GM21447 (cell line): ENCODE data around the gene MYT1.

Source experiments
- ATAC-seq: cut with Tn5 transposase; IDR thresholded peaks from one replicate; pipeline ENCODE4 v1.9.1; 2021; ENCODE audit not compliant: unreplicated experiment

Gene MYT1

DNA sequence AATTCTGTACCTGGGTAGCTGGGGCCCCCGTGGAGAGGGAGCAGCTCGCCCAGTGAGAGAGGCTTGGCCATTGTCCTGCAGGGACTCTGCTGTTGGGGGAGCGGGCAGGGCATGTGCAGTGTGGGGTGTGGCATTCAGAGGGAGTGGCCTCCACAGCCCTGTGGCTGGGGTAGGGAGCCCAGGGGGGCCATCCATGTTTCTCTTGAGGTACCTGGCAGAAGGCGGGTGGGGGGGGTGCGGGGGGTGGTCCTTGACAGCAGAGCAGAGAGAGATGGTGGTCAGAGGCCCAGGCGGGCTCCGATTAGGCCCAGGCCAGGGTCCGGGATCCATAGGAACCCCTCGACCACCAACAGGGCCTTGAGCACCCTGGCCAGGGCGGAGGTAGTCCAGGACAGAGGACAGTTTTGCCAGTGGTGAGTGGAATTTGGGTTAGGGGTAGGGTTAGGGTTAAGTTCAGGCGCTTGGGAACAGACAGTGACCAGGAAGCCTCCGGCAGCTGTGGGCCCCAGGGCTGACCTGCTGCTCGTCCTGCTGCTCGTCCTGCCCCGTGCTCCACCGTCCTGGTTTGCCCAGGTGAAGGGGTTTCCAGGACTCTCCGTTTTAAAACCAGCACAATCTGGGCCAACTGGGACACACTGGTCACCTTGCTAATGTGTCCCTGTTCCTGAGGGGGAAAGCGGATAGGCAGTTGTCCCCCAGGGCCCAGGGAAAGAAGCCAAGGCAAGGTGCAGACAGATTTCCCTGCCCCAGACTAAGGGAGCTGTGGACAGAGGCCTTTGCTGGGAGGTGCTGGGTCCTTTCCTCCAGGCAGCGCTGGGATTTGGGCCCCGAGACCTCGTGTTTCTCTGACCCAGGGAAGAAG lies 24.8 kb upstream of the MYT1 start:
- no peak for ATAC-seq

DNA sequence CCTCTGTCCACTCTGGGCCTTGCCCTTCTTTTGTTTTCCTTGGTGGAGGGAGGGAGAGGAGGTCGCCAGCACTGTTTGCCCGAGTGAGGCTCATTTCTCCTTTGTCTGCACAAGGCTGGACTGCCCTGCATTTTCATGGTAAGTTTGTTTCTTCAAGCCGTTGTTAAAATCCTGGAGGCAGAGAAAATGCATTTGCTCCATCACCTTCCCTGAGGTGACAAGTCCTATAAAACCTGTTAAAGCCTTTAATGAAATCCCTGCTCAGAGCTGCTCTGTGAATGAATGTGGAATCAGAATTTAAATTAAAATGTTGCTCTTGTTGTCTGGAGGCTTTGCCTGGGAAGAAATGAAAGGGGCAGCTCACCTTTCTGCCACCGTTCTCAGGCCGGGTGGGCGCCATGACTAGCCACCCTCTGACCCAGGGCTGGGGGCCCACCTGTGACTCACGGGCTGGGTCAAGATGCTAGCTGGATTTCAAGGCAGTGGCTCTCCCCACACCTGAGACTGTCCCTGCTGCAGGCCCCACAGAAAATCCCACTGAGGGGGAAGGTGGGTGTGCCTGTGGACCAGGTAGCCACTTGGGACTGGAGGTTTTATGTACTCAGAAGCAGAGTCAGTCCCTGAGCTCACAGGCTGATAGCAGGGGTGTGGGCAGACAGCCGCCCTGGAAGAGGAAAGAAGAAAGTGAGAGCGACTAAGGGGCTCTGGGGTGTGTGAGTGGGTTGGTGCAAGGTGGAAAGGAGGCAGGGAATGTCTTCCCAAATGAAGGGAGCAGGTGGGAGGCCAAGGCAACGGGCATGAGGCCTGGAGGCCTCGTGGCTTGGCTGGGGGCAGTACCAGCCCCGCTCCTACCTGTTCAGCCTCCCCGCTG lies 24.0 kb upstream of the MYT1 start:
- ATAC-seq, result no peak

DNA sequence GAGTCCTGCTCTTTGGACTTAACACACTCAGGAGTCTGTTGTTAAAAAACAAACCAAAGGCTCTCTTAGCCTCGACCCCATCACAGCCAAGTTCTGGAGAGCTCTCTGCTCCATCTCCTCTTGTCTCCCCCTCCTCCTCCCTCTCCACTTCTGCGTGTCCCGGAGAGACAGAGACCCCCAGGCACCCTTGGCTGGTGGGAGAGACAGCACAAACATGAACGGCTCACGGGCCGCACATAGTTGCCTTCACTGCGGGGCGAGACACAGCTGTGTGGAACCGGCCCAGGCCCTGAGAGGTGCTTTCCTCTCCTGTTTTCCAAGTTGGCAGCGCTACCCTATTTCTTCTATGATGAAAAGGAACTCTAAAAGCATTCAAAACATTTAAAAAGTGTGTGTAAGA lies 23.3 kb upstream of the MYT1 start:
- no peak for ATAC-seq

DNA sequence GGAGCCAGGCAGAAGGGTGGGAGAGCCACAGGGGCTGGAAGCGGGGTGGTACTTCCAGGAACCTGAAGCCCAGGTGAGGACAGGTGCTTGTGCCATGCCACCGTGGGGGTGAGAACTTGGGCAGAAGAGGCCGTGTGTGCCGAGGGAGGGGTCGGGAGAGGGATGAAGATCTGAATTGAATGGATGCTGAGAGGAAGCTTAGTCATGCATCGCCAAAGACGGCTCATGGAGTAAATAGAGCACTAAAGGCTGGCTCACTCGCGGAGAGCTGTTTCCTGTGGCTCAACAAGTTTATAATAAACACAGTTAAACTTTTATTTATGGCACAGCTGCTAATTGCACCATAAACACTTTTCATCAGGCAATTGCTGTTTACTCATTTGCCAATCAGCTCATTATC lies 21.7 kb upstream of the MYT1 start:
- no peak for ATAC-seq

DNA sequence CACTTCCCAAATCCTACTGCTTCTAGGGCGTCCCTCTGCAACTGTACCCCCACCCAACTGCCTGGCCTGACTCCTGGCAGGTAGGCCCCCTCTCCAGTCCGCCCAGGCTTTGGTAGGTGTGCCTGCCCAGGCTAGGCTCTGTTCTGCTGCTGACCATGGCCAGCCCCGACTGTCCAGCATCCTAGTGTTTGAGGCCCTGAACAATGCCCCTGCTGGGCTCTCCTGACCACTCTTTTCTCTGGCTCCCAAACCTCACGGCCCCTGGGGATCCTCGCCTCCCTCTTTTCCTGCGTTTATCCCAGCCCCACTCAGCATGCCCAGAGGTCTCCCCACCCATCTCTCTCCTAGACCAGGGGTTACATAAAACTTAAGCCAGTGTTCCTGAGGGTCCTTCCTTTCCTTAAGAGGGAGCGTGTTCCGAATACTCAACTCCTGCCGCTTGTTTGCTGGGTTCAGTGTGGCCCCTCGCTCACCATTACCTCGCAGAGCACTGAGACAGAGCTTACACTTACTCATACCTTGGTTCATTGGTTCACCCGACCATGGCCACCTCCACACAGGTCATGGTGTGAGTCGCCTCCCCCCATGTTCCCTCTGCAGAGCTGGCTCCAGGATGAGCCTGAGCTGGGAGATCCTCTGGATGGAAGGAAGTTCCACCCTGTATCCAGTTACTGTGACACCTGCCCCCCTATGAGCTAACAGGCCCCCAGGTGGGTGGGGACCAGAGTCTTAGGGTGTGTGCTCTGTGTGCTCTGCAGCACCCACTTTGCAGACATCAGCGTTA lies 21.0 kb upstream of the MYT1 start:
- no peak for ATAC-seq

DNA sequence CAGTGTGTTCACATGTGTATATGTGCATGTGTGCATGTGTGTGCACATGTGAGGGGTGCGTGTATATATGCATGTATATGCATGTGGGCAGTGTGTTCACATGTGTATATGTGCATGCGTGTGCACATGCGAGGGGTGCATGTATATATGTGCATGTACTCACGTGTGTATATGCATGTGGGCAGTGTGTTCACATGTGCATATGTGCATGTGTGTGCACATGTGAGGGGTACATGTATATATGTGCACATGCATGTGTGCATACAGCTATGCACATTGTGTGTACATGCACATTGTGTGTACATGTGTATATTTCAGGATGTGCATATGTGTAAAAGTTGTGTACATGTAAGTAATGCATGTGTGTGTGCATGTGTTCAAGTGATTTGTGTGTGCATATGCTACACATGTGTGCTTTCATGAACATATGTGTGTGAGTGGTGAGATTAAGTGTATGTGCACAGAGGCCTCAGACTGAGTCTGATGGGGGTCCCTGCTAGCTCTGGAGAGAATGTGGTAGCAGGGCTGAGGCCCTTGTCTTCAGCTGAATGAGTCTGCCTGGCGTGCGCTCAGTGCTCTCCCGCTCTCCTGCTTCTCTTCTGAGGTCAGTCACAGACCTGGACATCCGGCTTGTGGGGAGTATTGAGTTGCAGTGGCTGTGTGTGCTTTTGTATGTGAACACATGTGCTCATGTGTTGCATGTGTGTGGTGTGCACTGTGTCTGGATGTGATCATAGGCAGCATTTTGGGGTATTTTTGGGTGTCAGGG lies 19.9 kb upstream of the MYT1 start:
- ATAC-seq, result no peak

DNA sequence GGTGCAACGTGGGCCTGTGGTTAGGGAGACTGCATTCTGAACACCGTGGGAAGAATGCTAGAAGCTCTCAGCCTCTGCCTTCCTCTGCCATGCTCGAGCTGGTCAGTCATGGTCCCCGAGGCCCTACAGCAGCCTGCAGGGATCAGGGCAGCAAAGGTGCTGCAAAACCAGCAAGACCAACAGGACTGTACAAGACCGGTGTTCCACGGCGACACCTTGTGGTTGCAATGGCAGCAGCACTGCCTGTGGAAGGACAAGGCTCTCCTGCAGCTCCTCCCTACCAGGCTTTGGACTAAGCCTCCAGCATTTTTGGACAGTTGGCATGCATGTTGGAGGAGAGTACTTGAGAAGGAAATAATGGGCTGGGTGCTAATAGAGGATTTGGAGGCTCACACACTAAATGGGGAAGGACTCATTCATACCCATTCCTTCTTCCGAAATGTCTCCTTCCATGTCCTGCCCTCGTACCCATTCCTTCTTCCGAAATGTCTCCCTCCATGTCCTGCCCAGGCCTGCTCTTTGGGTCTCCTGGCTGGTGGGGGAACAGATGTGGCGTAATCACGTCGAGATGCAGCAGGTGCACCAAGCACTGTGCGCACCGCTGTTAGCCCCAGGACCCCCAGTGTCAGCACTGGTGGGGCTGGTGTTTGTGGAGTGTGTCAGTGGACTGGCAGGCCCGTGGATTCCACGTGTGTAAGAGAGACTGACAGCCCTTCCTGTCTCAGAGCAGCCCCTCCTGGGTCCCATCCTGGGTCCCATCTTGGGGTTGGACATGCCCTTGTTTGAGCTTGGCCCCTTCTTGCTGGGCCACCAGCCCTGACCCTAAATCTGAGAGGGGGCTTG lies 18.6 kb upstream of the MYT1 start:
- no peak for ATAC-seq

DNA sequence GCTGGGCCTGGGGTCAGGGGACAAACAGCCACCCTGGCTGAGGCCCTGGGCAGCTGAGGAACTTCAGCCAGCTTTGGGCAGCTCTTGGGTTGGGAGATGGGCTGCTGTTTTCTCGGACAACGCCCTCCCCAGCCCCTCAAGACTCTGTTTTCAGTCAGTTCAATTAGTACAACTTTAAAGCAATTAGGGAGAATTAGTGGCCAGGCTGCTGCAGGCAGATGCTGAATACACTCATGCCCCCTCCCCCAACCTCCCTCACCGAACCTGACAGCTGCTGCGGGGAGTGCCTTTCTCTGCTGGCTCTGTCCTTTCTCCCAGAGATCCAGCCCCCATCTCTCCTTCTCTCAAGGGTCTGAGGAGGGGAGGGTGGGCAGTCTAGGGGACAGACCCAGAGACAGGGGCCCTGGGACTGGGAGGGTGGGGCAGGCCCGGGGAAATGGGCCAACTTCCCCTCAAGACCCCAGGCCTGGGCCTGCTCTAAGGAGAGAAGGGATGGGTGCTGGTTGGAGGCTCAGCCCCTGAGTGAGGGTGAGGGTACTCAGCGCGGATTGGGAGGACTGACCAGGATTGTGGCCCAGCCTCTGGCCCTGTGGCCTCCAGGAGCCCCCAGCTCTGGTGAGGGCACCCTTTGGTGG lies 17.8 kb upstream of the MYT1 start:
- ATAC-seq, result no peak

DNA sequence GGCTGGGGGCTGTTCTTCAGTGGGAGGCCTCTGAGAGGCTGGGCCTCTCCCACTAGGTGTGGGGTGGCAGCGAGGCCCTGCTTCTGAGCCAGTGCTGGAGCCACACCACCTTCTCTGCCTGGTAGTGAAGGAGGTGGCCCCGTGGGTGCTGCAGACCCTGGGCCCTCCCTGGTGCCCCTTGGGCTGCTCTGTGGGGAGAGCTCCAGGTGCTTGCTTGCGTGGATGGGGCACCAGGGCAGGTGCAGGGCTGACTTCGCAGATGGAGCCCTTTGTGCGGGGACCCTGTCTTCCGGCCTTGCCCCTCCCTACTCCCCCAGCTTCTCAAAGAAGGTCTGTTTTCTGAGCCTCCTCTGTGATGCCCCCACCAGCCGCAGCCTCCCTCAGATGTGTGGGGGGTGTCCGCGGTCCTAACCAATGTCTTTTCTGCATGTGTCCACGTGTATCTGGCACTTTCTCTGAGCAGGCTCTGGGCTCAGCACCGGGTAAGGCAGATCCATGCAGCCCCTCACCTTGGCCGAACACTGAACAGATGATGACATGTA lies 17.2 kb upstream of the MYT1 start:
- ATAC-seq, result no peak

DNA sequence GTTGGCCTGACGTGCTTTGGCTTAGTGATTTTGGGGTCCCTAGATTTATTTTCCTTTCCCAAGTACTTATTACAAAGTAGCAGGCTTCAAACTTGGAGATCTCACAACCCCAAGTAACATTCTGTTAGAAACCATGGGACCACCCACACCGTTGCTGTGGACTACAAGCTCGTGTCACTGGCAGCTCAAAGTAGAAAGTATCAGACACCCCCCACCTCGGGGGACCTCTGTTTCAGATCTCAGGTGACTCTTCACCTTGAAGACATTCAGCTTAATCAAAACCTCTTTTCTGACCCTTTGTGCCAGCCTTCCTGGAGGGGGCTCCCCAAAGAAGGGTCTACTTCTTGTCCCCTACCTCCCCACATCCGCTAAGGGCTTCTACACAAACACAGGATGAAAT lies 15.7 kb upstream of the MYT1 start:
- no peak for ATAC-seq

DNA sequence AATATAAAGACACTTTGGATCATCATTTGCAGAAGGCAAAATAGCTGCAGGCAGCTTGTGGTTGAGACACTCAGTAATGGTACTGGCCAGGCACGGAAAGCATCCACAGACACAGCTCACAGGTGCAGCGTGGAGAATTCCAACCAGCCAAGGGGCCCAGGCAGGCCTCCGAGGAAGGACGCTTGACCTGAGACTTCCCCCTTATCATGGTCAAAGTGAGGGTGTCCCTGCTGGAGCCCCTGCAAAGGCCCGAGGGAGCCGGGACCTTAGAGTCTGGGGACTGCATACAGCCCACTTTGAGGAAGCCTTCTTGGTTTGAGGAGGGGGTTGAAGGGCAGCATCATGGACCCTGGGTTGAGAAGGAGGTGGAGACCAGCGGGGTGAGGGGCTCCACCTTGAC lies 15.1 kb upstream of the MYT1 start:
- no peak for ATAC-seq

DNA sequence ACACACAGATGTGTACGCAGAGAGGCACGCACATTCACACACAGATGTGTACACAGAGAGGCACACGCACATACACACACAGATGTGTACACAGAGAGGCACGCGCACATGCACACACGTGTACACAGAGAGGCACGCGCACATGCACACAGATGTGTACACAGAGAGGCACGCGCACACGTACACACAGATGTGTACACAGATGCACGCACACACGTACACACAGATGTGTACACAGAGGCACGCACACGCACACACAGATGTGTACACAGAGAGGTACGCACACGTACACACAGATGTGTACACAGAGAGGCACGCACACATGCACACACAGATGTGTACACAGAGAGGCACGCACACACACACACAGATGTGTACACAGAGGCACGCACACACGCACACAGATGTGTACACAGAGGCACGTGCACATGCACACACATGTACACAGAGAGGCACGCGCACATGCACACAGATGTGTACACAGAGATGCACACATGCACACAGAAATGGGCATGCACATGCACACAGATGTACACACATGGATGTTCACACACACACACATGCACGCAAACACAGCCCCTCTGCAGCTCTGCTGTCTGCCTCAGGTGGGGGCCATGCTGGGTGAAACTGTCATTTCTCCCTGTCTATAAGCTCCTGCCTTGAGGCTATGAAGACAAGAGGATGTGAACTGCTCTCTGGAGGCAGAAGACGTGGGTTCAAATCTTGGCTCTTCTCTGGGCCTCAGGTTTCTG lies 14.3 kb upstream of the MYT1 start:
- ATAC-seq, result no peak

DNA sequence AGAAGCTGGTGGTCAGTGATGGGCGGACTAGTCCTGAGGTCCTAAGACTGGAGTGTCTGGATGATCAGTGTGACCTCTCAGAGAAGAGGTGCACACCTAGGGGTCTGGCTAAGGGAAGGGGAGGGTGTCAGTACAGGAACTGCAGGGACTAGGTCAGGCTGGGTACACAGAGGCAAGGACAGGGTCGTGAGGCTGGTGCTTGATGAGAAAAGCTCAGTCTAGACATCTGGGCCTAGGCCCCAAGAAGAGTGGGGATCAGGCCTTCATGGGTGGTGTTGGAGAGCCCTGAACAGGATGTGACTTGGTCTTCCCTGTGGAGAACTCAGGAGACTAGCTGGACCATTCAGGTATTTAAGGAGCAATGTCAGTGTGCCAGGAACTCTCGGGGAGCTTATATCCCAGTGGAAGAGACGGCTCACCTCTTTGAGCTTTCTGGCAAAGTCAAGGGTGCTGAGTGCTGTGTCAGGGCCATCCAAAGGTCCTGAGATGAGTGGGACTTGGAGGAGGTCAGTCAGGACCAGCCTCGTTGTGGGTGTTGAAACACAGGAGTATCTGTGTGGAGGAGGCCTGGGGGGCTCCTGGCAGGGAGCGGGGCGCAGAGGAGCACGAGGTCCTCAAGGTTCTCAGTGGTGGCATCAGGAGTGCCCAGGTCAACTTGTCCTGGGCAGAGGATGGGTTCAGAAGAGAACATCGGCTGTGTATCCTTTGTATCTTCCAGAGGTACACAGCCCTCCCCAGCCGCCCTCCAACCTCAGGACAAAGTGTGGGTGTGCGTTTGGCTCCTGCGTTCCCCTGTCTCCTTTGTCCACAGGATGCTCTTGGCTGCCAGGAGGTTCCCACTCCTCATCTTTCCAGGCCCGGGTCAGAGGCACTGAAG lies 13.3 kb upstream of the MYT1 start:
- no peak for ATAC-seq

DNA sequence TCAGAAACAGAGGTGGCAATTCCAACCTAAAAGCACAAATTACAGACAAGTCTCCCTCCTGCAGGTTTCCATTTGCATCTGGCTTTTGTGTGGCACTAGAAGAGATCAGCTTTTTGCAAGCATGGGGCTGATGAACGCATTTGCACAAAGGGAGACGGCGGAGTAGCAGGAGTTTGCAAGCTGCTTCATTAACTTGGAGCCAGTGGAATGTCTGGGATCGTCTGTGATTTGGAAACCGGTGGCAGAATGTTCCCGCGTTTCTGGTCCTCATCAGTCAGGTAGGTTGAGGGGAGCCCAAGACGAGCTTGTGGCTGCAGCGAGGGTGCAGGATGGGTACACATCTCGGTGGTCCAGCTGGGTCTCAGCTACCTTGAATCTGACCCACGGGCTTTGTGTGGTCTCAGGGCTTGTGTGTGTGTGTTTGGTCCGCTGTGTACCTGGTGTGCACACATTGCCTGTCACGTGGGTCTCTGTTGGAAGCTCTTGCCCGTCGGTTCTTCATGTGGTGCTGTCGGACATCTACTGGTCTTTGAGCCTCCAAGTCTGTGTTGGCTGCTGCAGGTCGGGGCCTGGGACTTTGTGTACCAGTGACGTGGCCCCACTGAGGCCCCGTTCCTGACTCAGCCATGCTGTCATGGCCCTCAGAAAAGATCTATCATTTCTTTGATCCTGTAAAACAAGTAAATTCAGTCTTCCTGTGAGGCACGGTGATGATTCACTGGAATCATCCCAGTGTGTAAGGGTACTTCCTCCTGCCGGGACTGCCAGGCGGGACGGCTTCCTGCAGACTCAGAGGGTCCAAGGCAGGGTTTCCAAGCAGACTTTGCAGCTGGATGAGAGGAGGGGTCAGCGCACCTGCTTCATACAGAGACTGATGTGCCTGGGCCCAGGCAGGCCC lies 12.4 kb upstream of the MYT1 start:
- ATAC-seq, result no peak

DNA sequence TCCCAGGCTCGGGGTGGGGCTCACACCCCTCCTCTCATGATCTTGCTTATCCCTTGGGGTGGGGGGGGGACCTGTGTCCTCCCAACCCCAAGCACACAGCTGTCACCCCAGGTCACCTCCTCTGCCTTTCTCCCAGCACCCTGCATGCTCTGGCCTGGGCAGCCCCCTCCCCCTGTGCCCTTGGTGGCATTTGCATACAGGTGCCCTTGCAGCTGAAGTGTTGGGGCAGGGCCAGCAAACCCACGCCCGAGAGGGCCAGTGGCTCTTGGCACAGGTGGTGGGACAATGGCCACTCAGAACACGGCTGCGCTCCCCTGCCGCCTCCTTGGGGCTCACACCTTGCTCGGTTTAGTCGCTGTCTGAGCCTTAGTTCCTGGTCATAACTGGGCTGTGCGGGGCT lies 11.3 kb upstream of the MYT1 start:
- no peak for ATAC-seq

DNA sequence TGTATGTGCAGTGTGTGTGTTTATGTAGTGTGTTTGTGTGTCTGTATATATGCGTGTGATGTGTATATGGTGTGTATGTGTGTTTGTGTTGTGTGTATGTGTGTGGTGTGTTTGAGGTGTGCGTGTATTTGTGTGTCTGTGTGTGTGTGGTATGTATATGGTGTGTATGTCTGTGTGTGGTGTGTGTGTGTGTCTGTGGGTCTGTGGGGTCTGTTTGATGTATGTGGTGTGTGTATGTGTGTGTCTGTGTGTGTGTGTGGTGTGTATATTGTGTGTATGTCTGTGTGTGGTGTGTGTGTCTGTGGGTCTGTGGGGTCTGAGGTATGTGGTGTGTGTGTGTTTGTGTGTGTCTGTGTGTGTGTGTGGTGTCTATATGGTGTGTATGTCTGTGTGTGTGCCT lies 10.8 kb upstream of the MYT1 start:
- ATAC-seq, result no peak
